ENCODE measurements around the gene RAP2A.

The RAP2A gene

GRCh38 chr13:97456047-97456446 lies 22.1 kb downstream of the RAP2A start:
- no peak for DNase-seq

DNA sequence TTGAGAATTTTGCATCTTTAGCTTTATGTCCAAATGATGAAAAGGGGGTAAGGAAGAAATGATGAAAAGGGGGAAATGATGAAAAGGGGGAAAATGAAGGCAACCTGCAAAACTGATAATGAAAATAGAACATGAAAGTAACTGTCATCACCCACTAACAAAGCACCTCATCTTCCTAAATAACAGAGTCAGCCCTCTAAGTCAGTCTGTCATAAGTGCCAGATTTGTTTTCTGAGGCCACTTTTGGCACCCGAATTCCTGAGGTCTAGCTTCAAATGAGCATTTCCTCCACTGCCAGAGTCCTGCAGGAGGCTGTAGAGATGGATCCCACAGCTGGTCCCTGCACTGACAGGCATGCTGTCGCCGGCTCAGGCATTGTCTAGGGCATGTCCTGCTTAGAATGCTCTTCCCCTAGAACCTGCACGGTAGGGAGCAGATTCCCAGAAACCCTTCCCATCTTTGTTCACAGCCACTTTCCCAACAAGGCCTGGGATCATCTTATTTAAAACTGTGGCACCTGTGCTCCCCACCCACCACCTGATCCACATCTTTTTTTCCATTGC lies 25.3 kb downstream of the RAP2A start:
- DNase-seq = no peak

DNA sequence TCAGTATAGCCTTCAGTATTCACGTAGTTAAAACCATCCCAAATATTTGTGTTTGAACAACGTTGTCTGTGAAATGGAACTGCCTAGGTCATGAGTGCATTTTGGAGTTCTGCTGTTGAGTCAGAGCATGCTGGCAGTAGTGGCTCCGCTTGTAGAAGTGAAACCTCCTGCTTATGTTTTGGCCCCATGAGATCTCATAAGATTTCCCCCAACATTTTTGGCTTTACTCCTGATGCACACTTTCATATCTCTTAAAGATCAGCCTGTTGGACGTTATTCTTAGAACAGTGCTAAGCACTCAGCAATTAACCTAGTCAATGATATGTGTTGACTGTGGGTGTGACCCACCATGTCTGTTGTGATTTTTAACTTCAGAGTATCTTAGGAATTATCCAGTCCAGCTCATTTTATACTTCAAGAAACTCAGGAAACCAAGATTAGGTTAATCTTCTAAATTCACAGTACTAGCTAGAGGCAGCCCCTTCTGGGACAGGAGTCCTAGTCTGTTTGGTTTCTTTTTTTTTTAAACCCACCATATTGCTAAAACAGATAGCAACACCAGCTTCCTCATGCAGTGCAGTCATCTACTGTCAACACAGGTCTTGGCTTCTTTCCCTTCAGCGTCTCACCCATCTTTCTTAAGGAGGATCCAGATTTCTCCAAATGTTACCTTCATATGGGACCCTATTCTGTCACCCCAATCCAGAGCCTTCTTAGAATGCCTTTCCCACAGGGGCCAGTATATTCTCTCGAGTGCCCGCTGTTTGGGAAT lies 26.2 kb downstream of the RAP2A start:
- DNase-seq = no peak

DNA sequence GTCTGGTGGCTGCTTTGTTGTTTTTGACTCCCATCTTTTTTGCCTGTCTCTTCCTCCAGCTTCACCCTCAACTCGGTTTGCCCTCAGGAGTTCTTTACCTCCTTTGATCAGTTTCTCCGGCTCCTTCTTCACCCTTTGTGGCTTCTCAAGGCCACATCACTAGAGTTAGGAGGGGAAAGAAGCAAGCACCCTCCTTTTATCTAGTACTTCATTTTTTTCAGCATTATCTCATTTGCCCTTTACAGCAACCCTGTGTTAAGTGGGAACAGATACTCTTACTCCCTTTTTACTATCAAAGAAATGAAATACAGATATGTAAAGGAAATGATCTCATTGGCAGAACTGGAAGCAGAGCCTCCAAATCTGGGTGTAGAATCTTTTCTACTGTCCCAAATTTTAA lies 26.9 kb downstream of the RAP2A start:
- DNase-seq = no peak

DNA sequence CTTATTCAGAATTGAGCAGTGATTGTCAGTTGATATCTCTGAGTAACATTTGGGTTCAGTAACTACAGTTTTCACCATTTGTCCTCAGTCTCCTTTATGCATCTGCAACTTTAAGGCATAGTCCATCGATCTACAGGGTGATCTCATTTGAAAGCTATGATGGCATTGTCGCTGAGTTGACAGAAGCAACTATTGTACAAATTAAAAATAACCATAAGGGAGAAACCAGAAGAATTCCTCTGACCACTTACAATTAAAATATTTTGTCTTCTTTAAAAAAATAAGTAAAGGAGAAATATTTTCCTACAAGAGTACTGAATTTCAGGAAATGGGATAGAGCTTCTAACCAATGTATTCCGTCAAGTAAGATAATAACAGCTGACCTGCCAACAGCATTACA lies 30.6 kb downstream of the RAP2A start:
- no peak for DNase-seq

DNA sequence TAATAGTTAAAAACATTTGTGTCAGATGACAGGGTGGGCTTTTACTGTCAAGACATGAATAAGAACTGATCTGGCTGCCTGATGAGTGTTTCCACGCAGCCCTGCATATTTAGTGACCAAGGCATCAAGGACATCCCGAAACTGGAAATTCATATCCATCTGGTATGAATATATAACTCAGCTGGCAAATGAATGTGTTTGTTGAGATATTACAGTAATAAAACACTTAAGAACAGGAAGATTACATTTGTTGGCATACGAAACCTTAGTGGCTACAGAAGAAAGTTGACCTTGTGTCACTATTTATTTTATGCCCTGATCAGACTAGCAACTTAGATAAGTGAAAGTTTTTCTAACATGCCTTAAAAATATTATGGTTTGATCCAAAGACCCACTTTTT lies 32.8 kb downstream of the RAP2A start:
- DNase-seq = no peak

GRCh38 chr13:97468331-97468730 lies 34.4 kb downstream of the RAP2A start:
- no peak for DNase-seq

DNA sequence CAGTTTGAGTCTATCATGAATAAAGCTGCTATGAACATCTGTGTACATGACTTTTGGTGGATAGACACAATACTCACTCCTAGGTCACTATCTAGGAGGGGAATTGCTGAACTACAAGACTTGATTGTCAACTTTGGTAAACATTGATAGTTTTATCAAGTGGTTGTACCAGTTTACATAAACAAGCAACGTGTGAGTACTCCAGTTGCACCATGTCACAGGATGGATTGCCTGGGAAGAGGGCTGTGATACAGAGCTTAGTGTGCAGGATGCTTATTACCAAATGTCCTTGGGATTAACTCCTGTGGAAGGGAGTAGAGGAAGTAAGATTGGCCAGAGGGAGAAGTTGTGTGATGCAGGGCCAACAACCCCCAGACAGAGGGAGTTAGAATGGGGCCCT lies 37.7 kb downstream of the RAP2A start:
- DNase-seq = no peak

DNA sequence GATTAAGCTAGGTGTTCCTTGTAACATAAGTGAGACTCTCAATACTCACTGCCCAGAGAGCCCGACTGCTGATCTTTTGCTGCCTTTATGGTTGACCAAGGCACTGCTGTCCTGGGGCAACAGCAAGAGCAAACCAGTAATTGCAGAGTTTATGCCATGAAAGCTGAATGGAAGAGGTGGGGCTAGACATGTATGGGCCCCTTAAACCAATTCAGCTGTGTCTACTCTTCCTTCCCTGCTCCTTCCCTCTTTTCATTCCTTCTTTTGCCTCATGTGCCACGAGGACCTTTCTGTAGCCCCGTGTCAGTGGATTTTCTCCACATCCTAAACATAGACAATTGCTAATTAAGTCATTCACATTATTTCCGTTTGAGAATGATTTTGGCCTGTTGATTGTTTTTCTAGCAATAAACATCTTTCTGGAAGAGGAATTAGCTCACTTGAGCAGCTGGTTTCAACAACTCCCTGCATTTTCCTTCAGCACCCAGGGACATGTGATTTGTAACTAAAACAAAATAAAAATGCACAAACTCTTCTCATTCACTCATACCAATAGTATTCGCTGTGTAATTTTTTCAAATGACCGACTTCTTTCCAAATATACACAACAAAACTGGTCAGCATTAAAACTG lies 40.5 kb downstream of the RAP2A start:
- no peak for DNase-seq

- DNase-seq = no peak
Measured at GRCh38 chr13:97475011-97475410, 41.0 kb downstream of the RAP2A start.

- no peak for DNase-seq
Measured at GRCh38 chr13:97477844-97478243, 43.9 kb downstream of the RAP2A start.

GRCh38 chr13:97478247-97478646 lies 44.3 kb downstream of the RAP2A start:
- no peak for DNase-seq

DNA sequence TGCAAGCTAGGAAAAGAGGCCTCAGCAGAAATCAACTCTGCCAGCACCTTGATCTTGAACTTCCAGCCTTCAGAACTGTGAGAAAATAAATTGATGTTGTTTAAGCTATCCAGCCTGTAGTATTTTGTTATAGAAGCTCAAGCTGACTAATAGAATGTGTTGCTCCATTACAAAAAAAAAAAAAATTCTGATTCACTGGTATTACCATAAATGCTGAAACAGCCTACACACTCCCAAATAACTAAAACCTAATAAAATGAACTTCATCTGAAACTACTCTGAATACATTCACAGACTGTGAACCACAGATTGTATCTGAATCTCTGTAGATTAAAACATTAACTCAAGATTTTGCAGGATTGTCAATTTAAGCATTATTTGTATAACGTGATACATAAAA lies 49.5 kb downstream of the RAP2A start:
- DNase-seq = no peak

DNA sequence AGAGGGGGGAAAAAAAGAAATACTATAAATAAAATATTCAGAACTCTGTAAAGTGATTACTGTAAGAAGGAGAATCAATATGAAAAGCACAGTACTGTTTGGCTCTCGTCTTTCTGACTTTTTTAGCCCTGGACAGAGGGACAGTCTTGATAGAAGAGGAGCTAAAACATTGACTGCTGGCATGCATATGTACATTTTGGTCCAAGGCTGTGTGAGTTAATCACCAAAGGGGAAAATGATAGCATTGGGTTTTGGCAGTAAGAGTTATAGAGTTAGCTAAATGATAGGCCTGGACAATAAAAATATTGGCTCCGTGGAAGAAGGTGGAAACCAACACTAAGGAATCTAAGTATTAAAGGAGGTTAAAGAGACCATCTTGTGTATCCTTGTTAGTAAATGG lies 50.3 kb downstream of the RAP2A start:
- no peak for DNase-seq

DNA sequence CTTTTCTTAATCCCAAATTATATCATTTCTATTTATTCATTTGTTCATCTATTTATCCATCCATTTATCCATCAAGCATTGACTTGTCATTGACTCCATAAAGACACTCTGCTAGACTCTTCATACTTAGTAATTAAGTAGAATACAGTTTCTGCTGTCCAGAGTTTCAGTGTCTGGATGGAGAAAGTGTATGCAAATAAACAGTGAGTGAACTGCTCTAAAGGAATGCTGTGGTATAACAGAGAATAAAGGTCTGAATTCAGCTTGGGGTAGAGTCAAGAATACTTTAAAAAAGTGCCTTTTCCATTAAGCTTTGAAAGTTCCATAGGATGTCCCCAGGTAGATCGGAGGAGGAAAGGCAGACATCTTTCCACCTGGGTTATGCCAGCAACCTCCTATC lies 51.4 kb downstream of the RAP2A start:
- no peak for DNase-seq

DNA sequence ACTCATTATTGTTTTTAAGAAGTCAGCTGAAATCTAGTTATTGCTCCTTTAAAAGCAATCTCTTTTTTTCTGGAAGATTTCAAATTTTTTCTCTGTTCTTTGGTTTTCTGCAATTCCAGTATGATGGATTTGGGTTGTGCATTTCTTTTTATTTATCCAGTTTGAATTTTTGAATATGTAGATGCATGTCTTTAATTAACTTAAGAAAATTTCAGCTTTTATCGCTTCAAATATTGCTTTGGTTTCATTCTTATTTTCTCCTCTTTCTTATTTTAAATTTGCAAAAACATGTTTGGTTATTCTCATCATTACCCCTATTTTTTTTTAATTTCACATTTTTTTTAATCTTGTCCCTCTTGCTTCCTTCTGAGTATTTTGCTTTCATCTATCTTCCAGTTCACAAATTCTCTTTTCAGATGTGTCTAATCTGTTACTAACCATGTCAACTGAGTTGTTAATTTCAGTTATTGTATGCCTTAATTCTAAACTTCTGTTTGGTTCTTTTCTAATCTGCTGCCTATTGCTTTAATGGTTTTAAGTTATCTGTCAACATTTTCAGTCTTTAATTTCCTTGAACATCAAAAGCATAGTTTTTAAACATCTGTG lies 56.8 kb downstream of the RAP2A start:
- DNase-seq = no peak

GRCh38 chr13:97491452-97491851 lies 57.5 kb downstream of the RAP2A start:
- no peak for DNase-seq

- DNase-seq = no peak
Measured at GRCh38 chr13:97492257-97492656, 58.3 kb downstream of the RAP2A start.

- no peak for DNase-seq
Measured at GRCh38 chr13:97492684-97493371, 58.9 kb downstream of the RAP2A start.

- no peak for DNase-seq
Measured at GRCh38 chr13:97493456-97493855, 59.5 kb downstream of the RAP2A start.

DNA sequence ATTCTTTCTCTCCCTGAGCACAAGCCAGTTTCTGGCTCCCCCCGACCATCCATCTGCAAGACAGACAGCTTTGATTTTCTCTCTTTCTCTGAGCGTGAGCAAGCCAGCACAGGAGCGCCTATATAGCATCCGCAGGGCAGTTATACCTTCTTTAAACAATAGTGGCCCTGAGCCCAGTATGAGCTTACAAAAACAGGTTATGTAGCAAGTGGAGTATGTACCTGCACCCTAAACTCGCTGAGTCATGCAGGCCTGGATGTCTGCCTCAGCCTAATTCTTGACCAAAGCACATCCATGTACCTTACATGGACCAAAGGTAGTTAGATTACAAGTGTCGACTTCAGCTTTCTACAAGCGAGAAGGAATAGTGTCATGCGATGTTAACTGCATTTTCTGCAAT lies 61.7 kb downstream of the RAP2A start:
- no peak for DNase-seq

DNA sequence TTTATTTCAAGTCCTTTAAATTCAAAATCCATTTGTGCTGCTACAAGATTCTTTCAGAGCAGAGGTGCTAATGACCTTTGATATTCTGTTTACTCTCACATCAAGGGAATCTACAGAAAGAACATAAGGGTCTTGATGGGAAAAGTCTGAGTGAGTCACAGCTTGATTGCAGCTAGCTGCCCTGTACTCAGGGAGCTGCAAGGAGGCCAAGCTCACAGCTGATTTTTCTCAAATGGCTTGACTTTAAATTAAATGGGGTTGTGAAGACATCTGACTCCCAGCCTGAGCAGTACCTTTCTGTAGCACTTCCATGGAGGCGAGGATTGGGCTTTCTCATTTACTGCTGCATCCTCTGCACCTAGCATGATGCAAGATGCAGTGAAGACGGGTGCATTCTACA lies 62.5 kb downstream of the RAP2A start:
- DNase-seq = no peak

DNA sequence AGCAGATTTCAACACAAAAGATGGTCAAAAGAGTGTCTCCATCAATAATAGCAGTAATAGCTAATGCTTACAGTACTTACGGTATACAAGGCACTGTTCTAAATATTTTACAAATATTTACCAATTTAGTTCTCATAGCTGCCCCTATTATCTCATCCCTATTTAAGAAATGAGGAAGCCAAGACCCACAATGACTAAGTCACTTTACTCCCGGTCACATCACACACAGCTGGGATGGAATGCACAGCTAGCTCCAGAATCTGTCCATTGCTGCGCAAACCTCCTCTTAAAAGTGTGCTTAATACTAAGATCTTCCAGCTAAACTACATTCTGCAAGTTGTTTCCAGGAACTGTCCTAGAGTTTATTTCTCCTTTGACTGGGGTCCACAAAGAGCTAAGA lies 63.4 kb downstream of the RAP2A start:
- DNase-seq = no peak

DNA sequence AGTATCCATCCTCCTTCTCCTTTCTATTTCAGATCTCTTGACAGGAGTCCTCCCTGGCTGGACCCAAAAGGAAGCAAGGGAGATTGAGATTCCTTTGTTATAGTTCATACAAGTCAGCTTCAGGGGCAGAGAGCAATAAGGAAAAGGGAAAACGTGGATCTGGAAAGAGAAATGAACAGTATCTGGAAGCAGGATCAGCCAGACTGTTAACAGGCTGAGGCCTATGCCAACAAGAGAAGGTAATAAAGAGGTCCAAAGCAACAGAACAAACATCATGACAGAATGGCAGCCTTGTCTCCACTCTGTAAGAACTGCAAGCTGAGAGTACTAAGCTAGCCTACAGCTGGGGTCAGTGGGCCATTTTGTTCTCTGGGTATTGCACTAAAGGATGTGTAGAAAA lies 64.5 kb downstream of the RAP2A start:
- DNase-seq = no peak

Measured in CD4-positive, alpha-beta T cell treated with Interleukin-17A for 1 hour (primary cell).